Suppressor macrophage treated with lipopolysaccharide for 4 hours (primary cell): ENCODE data around the gene SH3RF3.

ENCODE experiments used
- DNase-seq: peaks from one replicate; pipeline ENCODE4 v3.0.0-alpha.2; 2020

SH3RF3 gene

DNA sequence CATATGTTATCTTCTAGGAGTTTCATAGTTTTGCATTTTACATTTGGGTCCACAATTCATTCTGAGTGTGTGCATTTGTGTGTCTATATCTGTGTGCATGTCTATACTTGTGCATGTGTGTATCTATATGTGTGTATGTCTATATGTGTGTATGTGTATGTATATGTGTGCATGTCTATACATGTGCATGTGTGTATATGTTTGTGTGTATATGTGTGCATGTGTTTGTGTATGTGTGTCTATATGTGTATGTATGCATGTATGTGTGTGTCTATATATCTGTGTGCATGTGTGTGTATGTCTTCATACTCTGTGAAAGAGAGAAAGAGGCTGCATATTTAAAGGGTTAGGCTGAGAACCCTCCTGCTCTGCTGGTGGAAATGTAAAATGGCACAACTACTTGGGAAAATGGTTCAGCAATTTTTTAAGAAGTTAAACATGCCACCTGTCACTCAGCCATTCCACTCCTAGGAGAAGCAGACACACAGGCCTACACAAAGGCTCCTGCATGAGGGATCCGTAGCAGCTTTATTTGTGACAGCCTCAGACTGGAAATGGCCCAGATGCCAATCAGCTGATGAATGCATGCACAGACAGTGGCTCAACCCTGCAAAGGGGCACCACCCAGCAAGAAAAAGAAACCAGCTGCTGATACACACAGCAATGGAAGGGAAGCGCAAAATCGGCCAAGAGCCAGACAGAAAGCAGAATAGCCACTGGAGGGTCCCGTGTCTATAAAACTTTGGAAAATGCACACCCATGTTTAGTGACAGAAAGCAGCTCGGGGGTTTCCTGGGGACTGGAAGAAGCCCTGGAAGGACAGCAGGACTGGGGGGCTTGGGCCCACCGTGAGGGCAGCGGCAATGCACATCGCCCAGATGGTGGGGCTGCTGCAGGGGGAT lies 337.9 kb downstream of the SH3RF3 start:
- DNase-seq = no peak

DNA sequence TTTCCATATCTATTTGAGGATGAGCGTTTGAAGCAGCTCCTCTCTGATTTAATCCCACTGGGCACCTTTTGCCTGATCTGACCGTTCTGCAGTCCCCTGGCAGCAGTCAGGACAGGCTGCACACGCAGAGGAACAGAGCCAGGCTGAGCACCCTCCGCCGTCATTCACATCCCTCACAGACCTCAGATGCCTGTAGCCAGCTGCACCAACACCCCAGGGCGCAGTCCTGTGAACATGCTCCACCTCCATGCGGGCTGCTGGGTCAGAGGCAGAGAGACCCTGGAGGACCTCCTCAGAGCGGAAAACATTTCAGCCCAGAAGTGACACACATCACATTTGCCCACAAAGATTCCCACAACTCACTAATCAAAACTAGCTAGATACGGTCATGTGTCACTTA lies 338.7 kb downstream of the SH3RF3 start:
- no peak for DNase-seq

DNA sequence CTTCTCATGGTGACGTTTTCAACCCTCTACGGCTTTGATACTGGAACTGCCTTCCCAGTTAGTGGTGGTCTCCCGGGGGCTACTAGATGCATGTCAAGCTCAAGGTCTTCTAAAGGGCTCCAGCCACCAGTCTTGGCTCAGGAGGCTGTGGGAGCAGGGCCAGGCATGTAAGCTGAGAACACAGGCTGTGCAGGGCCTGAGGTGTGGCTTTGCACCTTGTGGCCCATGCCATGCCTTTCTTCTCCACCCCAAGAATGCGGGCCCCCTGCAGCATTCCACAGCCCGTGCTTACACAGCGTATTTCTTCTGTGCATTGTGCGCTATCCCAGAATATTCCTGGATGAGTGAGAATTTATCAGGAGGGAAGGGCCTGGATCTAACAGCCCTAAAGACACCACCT lies 339.9 kb downstream of the SH3RF3 start:
- no peak for DNase-seq

DNA sequence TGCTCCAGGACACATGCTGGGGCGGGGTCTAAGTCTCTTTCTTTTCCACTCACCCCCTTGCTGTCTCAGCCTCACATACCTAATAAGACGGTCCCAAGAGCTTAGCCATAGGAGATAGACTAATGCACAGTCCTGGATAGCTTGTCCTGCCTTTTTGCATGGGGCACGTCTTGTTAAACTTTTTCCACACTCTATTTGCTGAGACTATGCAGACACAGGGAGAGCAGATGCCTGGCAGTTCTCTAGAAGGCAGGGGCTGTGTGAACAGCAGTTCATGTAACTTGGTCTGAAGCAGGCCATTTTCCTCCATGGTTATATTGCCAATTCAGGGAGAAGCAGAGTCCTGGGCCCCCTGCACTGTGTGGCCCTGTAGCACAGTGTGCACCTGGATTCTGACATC lies 342.7 kb downstream of the SH3RF3 start:
- no peak for DNase-seq

DNA sequence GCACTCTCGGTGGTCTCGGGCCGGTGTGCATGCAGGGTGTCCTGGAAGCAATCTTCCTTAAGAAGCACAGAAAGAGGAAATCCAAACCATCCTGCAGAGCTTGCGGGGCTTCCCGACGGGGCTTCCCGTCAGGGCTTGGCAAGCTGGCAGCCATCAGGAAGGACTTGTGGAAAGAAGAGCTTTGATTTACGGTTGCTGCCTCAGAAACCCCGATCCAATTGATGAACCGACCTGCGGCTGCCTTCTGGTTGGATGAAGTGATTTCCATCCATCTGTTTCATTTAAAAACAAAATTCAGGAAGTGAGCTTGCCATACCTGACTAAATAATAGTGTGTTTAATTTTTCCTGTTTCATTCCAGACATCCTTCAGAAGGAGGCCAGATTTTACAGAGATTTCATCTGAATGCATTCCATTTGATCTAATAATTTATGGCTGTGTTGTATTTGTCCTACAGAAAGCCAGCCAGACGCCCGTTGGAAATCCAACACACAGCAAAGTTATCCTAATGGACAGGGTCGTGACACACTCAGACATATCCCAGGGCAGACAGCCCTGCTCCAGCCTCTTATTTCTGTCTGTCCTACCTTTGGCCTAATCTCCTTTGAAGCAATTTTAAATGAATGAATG lies 343.4 kb downstream of the SH3RF3 start:
- DNase-seq = no peak

DNA sequence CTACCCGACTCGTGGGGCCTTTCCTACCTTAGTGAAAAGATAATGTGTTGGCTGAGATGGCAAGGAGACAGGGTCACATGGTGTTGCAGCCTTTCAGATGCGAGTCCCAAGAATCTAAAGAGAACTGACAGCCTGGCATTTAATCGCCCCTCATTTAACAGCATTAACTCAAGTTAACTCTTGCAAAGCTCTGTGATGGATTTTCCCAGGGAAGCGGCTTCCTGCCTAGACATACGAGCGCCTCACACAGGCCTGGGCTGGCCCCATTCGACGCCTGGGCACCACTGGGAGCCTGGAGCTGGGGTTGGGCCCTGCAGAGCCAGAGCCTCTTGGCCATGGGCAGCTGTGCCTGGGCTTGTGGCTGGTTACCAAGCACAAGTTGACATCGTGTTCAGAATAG lies 344.0 kb downstream of the SH3RF3 start:
- no peak for DNase-seq

DNA sequence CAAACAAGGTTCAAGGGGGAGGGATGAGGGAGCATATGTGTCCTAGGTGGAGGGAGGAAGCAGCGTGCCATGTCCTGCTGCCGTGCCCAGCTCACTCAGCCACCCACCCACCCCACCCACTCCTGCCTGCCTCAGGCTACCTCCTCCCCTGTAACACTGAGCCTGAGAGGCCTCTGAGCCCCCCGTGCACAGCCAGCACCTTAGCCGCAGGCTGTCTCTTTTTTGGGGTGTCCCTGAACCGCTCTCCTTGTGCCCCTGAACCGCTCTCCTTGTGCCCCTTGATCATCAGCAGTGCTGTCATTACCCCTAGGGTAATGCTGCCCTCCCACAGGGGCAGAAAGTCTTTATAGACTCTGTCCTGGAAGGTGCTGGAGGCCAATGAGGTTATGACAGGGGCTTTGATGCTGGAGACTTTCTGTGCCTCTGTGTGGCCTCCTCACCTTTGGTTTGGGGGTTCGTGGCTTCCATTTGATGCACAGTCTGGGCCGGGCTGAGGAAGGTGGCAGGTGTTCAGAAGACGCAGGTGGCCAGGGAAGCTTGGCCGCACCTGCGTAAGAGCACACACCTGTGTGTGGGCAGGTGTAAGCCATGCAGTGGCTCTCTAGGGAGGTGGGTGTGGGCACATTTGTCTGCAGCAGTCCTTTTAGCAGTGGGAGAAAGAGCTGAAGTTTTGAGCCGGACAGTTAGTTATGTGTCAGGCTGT lies 344.8 kb downstream of the SH3RF3 start:
- no peak for DNase-seq

DNA sequence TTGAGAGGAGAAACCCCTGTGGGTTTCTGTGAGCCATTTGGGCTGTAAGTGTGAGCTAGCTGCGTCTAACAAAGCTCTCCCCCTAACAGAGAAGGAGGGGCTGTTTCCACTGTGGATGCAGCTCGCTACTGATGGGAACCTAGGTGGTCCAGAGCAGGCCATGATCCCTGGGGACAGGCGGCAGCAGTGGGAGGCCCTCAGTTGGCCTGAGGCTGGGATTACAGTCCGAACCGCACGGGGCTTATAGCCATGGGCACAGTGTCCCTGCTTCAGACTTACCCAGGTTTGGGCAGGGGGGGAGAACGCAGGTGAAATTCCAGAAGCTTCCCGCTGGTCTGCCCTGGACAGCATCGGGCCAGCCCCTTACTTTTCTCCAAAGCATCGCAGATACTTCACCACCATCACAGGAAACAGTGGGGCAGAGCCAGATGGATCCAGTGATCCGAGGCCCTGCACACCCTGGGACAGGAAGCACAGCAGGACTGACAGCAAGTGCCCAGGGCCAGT lies 345.4 kb downstream of the SH3RF3 start:
- DNase-seq = no peak

DNA sequence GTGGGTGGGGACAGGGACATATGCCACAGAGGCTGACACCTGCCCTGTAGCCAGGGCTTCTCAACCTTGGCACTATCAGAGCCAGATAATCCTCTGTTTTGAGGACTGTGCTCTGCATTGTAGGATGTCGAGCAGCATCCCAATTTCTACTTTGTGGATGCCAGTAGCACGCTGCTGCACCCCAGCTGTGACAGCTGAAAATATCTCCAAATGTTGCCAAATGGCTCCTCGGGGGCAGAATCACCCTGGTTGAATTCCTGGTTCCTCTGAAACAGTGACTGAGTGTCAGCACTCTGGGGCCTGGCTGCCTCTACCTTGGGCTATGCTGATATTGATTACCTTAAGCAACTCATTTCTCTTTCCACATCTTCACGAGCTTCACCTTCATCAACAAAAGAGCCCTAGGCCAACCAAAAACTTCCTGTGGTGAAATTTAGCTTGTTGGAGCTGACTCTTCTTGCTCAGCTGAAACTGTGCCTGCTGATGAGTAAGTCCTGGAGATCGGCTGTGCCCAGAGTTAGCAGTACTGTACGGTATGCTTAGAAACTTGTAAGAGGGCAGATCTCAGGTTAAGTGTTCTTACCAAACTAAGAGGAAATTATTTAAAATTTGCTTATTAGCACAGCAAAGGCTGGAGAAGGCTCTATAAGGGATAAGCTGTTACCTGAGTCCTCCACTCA lies 346.7 kb downstream of the SH3RF3 start:
- DNase-seq = no peak

DNA sequence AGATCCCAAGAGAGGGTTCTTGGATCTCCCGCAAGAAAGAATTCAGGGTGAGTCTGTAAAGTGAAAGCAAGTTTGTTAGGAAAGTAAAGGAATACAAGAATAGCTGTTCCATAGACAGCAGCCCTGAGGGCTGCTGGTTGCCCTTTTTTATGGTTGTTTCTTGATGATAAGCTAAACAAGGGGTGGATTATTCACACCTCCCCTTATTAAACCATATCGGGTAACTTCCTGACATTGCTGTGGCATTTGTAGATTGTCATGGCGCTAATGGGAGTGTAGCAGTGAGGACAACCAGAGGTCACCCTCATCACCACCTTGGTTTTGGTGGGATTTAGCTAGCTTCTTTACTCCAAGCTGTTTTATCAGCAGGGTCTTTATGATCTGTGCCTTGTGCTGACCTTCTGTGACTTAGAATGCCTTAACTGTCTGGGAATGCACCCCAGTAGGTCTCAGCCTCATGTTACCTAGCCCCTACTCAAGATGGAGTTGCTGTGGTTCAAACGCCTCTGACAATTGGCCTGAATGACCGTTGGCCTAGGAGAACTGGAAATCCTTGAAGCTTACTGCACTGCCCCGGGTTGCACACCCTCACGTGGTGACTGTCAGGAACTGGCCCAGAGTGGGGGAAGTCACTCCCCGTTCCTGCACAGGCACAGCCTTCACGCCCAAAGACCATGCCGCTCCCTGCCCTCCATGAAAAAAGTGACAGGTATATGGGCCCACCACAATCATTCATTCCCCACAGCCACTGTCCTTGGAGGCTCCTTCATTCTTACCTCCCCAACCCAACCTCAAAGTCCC lies 347.8 kb downstream of the SH3RF3 start:
- no peak for DNase-seq

DNA sequence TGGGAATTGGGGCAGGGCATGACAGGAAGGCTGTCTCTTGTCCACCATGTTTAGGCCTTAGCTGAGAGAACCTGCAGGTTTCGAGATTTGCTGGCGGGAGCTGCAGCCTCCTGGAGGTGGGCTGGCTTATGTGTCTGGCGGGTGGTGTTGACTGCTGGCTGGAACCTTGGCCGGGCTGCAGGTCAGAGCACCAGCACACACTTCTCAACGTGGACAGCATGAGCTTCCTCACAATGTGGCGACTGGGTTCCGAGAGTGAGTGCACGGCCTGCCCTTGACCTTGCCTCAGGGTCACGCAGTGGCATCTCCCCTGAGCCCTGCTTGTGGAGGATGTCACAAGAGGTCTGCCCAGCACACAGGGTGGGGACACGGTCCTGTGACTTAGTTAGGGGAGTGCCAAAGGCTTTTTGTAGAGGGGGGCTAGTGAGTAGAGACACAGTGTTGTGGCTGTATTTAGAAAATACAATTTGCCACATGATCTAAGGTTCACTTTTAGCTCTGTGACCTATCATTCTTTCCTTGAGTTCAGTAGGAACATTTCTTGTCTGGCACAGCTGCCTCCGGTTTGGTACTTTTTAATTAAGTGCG lies 350.0 kb downstream of the SH3RF3 start:
- DNase-seq = no peak

DNA sequence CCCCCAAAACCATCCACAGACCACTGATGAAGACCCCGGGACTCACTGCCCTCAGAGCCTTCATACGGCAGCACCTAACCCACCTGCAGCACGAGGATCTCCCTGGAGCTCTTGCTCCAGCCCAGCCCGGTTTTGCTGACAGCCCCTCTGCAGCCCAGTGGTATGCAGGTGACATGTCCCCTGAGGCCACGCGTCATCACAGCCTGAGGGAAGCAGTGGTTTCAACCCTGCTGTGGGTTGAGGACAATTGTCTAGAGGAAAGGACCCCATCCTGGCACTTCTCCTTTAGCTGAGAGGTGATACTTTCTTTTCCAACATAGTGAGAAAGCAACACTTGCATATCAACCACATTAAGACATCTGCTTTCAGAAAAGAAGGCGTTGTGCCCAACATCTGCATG lies 350.8 kb downstream of the SH3RF3 start:
- no peak for DNase-seq

DNA sequence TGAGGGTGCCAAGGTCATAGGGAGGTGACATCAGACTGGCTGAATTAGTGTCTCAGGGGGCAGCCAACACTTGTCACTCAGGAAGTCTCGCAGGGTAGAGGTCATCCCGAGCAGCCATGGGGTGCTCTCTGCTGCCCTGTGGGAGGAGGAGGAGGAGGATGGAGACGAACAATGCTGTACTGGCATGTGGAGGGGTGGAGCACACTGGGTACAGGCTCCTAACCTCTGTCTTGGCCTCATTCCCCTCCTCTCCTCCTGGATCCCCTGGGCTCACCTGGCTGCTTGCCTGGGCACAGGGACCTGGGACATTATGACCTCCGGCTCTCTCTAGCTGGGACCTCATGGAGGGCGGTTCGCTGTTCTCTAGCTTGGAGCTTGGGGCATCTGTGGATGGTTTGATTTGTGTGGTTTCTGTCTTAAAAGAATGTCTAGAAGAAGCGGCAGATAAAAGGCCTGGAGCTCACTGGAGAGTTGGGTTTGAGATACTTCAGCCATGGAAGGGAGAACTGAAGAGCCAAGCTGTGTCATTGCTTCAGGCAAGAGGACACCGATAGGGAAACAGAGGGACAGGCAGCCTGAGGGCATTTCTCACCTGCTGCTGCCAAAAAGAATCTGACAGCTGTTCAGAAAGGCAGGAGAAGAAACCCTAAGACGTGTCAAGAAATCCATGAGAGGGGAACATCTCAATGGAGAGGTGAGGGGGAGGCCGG lies 351.6 kb downstream of the SH3RF3 start:
- no peak for DNase-seq

DNA sequence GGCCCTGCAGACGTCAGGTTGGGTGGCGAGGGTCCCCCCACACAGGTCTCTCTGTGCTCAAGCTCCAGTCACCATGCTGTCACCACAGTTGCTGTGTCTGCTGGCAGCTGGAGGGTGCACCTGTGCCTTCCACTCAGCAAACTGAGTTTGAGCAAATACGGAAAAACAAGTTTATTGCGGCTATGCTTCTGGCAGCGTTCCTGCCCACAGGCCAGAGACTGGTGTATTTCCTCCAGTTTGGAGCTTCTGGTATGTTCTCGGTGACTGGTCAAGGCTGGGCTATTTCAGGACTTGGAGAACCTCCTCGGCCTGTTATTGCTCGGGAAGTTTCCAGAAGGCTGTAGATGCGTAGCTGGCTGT lies 352.2 kb downstream of the SH3RF3 start:
- no peak for DNase-seq

DNA sequence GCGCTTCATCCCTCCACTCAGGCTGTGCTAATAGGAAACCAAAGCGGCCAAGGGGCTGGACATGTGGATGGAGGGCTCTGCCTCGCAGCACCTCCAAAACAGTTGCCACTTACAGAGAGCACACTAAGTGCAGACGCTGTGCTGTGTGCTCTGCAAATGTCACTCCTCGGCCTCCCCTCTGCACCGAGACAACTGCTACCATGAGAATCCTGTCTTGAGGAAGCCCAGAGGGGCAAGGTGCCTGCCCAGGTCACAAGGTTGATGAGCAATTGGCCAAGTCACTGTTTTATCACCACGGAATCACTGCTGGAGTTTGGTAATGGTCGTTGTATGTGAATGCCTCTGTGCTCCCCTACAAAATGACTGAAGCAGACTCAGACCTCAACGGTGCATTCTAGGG lies 352.6 kb downstream of the SH3RF3 start:
- no peak for DNase-seq

DNA sequence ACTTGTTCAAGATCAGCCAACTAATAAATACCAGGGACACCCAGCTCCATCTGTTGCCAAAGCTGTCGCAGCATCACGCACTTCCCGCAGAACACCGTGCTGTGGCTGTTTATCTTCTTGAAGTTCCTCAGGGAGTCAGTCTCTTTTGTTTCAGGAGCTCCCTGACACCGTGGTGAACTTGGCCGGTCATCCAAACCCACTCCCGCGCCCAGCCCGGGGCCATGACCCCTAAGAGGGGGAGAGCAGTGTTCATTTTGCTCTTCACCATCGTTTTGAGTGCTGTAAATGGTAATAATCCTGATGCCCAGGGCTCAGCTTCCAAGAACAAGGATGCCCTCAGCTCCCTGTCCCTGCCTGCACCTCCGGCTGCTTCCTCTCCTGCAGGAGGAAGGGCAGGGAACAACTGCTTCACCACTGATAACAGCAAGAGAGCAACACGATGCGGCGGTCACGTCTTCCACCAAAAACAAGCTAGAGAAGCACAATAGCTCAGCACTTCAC lies 353.4 kb downstream of the SH3RF3 start:
- DNase-seq = no peak

DNA sequence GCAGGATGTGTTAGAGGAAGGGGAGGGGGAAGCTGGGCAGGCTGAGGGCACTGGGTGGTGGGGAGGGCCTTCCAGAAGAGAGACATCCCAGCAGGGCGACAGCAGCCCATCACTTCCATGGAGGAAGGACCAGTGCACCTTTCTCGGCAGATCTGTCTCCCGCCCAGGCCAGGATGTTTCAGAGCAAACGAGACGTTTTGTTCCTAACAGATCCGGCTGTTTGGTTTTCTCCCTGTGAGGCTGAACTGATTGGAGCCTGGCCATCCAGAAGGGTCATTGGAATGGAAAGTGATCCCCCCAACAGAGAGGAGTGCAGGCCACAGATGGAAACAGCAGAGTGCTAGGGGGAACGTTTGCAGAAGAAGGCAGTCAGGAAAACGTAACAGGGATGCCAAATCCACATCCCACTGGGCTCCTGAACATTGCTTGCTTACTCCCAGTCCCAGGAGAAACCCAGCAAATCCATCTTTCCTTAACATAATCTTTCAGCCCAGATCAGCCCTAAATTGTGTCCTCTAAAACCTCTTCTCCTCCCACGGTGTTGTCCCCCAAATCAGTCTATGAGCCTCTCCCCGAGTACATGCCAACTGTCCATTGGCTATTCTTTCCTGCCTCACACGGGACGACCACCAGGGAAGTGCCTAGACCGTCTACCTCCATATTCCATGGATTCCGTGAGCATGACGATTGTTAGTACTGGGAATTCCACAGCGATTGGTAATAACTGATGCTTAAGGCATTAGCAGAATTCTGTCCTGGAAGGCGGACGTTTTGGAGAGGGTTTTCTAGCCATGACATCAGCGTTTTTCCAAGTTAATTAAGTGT lies 357.9 kb downstream of the SH3RF3 start:
- no peak for DNase-seq

DNA sequence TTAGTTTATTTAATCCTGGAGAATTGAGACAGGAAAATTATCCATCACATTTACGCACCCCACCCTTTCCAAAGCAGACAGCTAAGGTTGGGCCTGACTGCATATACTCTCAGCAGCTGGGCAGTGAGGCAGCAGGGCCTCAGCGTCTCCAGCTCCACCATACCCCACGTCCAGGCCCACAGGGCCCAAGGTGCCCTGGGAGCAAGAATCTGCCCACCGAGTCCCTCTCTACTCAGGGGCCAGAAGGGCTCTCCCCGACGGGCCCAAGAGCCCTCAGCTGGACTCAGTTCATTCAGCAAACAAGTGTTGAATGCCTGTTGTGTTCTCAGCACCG lies 358.5 kb downstream of the SH3RF3 start:
- no peak for DNase-seq

DNA sequence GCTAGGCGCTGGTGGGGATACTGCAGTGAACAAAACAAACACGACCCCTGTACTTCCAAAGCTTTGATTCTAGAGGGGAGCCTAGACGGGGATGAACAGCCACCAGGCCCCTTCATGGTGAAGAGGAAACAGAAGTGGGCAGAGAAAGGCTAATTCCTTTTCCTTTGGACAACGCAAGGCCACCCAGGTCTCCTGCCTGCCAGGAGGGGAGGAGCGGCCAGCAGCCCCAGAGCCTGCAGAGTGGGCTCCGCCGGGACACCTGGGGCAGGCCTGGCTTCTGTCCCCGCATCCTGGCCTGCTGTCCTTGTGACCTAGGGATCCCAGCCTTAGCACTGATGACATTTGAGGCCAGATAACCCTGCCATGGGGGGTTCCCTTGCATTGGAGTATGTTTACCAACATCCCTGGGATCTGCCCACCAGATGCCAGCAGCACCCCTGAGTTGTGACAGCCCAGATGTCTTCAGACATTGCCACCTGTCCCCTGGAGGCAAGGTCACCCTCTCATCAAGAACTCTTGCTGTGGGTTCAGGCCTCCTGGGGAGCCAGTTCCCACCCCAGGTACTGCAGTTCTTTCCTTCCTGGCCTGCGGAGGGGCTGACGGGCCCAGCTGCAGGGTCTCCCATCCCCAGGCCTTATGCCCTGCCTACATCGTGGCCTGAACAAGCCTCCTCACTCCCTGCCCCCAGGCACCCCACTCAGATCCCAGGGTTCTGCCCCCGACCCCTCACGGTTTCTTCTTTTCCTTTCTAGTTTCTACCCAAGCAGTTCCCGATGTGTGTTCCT lies 359.1 kb downstream of the SH3RF3 start:
- DNase-seq = no peak
